NCI-H510A treated with DMSO at 0.1 percent for 48 hours (cell line): ENCODE results near the gene ARSA.

Experiments
- DNase-seq: peaks from one replicate; lab custom pipeline; 2025; lab: John Stamatoyannopoulos, UW

The ARSA gene

DNA sequence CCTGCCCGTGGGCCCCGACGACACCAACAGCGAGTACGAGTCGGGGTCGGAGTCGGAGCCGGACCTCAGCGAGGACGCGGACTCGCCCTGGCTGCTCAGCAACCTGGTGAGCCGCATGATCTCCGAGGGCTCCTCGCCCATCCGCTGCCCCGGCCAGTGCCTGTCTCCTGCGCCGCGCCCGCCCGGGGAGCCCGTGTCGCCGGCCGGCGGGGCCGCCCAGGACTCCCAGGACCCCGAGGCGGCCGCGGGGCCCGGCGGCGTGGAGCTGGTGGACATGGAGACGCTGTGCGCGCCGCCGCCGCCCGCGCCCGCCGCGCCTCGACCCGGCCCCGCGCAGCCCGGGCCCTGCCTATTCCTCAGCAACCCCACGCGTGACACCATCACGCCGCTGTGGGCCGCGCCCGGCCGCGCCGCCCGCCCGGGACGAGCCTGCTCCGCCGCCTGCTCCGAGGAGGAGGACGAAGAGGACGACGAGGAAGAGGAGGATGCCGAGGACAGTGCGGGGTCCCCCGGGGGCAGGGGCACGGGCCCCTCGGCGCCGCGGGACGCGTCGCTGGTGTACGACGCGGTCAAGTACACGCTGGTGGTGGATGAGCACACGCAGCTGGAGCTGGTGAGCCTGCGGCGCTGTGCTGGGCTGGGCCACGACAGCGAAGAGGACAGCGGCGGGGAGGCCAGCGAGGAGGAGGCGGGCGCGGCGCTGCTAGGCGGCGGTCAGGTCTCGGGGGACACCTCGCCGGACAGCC, 23.5 kb downstream of the ARSA start:
- no peak for DNase-seq

DNA sequence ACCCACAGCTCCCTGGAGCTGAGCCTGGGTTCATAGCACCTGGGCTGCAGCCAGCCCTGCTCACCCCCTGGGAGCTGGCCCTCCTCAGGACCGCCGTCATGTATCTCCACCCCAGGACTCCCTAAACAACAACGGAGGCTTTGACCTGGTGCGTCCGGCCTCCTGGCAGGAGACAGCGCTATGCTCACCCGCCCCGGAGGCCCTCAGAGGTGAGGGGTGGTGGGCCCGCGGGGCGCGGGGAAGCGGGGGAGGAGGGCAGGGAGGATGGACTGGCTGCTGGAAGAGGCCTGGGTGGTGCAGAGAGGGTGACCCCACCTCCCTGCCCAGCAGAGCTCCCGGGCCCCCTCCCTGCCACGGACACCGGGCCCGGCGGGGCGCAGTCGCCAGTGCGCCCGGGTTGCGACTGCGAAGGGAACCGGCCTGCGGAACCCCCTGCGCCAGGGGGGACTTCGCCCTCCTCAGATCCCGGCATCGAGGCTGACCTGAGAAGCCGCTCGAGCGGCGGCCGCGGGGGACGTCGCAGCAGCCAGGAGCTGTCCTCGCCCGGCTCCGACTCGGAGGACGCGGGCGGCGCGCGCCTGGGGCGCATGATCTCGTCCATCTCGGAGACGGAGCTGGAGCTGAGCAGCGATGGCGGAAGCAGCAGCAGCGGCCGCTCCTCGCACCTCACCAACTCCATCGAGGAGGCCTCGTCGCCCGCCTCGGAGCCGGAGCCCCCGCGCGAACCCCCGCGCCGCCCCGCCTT, 24.3 kb downstream of the ARSA start:
- DNase-seq = no peak

- no peak for DNase-seq
These were observed 25.6 kb downstream of the ARSA start for GRCh38 chr22:50602338-50602700.

DNA sequence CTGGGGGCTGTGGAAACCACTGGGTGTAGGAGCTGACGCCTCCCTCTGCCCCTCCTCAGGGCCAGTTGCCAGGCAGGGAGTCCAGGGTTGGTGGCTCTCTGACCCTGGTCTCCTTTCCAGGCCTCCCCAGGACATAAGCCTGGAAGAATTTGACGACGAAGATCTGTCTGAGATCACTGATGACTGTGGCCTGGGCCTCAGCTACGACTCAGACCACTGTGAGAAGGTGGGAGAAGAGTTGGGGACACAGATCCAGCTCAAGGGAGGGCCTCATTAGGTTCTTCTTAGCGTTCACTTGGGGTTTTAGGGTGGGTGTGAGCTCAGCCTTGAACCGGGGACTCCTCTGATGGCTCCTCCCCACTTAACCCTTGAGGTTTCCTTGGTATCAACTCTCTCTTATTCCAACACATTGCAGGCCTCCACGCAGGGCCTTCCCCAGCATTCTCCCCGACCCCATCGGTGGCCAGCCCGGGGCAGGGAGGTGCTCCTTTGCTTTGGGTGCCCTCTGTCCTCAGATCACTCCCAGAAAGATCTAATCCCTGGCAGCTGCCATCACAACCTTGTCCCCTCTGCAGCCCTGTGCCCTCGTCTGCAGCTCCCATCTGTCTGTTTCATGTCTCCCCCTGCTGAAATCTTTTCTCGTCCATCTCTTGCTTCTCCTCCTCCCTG, 26.1 kb downstream of the ARSA start:
- no peak for DNase-seq

GRCh38 chr22:50600967-50601668, 26.8 kb downstream of the ARSA start:
- DNase-seq = no peak

DNA sequence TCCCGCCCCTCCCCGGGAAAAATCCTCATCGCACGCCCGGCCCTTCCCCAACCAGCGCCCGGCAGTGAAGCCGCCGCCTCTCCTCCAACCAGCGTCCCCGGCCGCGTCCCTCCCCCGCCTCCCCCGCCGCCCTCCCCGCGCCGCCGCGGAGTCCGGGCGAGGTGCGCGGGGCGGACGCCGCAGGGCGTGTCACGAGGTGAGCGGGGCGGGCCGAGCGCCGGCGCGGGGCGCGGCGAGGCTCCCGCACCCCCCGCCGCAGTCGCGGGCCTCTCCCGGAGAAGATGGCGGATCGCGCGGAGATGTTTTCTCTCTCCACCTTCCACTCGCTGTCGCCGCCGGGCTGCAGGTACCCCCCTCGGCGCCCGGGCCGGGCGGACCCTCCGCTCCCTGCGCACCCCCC, 27.4 kb downstream of the ARSA start, which contains the start of gene MAPK8IP2:
MAPK8IP2 (plus strand) TSS at position 256 of the 400 bp plus-strand sequence; CDS start at position 282, 26 bp downstream.
- peak; percentile 6 for DNase-seq

- DNase-seq = no peak
These were observed 28.0 kb downstream of the ARSA start for GRCh38 chr22:50599816-50600455.

- DNase-seq = no peak
These were observed 30.9 kb downstream of the ARSA start for GRCh38 chr22:50597097-50597496.

DNA sequence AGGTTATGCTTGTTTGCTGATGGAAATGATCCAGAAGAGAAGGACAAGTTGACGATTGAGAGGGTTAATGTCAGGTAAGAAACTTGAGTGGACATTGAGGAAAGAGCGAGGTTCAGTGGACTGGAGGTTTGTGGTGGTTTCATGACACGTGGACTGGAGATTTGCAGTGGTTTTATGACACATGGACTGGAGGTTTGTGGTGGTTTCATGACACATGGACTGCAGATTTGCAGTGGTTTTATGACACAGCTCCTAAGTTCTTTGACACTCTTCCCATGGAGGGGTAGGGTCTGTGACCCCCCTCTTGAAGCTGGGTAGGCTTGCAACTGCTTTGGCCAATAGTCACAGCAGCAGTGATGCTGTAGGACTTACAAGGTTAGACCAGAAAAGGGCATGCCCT, 32.8 kb downstream of the ARSA start:
- DNase-seq = no peak

DNA sequence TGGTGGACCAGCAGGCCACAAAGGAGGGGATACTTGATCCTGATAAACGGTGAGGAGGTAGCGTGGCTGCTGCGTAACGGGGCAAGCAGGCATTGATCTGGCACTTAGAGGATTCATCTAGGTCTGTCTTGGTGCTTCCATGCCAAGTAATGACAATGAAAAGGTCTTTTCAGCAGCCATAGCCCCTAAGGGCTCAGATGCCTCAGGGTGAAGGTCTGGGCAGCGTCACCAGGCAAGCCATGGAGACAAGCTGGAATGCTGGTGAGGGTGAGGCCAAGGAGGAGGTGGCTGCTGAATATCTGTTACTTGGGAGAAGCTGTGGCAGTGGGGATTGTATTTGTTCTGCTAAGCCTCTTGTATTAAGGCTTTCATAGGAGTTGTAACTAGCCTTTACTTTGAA, 40.5 kb downstream of the ARSA start:
- DNase-seq = no peak

DNA sequence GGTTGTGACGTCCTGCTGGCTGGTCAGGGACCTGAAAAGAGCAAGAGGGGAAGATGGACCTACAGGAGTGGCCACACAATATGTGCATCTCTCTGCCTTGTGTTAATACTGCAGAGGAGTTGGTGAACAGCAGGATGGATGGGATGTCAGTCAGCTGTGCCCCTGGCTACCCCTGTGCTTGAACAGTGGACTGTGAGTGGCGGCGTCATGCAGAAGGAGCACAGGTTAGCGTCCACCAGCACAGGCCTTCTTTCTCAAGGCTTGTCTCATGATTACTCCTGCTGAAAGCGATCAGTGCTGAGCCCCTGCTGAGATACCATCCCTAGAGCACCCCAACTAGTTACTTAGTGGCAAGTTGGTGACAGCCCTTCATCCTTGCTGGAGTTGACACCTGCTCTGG, 41.5 kb downstream of the ARSA start:
- DNase-seq = no peak

DNA sequence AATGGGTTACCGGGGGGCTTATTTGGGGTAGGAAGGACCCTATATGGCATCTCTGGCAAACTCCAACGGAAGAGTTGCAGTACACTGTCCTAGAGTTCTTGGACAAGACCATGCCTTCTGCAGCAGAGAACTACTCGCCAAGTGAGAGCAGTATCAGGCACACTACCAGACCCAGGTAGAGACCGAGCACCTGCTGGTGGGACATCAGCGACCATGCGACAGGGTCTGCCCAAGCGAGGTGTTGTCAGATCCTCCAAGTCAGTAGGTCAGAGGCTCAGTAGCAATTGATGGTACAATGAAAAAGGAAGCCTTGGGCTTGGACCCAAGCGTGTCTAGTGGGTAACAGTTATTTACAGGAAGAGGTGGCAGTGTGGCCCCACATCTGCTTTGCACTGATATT, 42.2 kb downstream of the ARSA start:
- no peak for DNase-seq

- no peak for DNase-seq
These were observed 42.7 kb downstream of the ARSA start for GRCh38 chr22:50585238-50585637.

- no peak for DNase-seq
These were observed 43.6 kb downstream of the ARSA start for GRCh38 chr22:50584106-50585096.

- no peak for DNase-seq
These were observed 44.6 kb downstream of the ARSA start for GRCh38 chr22:50583294-50583861.

DNA sequence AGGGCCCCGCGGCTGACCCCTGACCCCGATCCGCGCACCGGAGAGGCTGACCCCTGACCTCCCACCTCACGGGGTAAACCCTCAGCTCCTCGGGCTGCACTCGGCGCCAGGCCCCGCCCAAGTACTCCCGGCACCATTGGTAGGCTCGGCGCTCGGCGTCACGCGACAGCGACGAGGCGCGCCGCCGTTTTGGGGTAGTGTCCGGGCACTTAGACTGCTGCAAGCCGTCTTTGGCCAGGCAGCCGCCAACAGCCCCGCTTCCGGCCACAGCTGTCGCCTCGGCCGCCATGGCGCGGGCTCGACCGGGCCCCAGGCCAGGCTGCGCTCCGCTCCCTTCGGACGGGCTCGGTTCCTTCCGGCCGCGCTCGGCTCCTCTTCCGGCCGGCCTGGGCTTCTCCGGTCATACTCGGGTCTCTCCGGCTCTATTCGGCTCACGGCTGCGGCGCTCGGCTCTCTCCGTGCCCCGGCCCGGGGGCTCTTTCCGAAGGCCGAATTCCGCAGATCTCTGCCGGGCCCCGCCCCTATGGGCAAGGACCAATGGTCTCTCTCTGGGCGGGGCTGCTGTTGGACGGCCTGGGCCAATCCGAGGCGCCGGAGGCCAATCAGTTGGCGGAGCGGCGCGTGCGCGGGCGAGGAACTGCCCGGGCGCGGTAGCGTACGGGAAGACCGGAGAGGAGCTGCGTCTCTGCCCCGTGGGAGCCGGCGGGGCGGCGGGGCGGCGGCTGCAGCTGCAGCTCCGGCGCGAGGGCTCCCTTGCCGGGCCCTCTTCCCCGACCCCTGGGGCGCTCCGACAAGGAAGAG, 45.3 kb downstream of the ARSA start, which contains the start of gene CHKB:
CHKB (minus strand) TSS at position 357 of the 801 bp plus-strand sequence; CDS start at position 289, 68 bp downstream.
- peak; percentile 92 for DNase-seq

DNA sequence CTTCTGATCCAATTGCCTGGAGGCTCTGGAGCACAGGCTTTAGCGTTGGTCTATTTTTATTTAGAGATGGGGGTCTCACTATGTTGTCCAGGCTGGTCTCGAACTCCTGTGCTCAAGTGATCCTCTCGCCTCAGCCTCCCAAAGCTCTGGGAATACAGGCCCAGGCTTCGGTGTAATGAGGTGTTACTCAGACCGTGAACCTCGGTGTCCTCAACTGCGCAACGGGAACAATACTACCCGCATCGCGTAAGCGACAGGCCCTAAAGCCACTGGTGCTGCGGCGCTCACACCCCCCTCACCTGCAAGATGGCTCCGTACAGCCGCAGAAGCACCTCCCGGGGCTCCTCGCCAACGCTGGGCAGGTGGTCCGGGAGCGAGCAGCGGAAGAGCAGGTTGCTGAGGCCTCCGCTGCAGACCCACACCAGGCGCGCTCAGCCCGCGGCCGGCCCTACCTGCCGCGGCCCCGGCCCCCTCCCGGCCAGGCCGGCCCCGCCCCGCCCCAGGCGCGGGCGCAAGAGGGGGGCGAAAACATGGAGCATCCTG, 45.9 kb downstream of the ARSA start:
- peak; percentile 5 for DNase-seq

GRCh38 chr22:50581031-50581949, 46.7 kb downstream of the ARSA start:
- no peak for DNase-seq
